ENCODE measurements around the gene BANP.
"Not testable (repeated sequence)": the region's sequence is repeated elsewhere in the genome, so short reads cannot be mapped to it uniquely, and the experiment has no call there.

The BANP gene

GRCh38 chr16:88050952-88051660, 99.9 kb downstream of the BANP start:
- in situ Hi-C loops (cut with HindIII; ENCODE audit: low pct_unique_long_range_greater_than_20kb, low sequenced_read_pairs), result no loop called here
- no peak for TF ChIP-seq JUND (IDR thresholded peaks at IDR 0.05; ENCODE audit: low read depth)
- DNase-seq (ENCODE audit: low read depth in 1 of 2, low spot score in 1 of 2), result no peak

- in situ Hi-C loops (cut with HindIII; ENCODE audit: low pct_unique_long_range_greater_than_20kb, low sequenced_read_pairs), result no loop called here
- DNase-seq (ENCODE audit: low read depth in 1 of 2, low spot score in 1 of 2), result no peak
- no peak for TF ChIP-seq JUND (IDR thresholded peaks at IDR 0.05; ENCODE audit: low read depth)
Observed at GRCh38 chr16:88052661-88053060, 101.4 kb downstream of the BANP start.

GRCh38 chr16:88053479-88053878, 102.2 kb downstream of the BANP start:
- in situ Hi-C loops (cut with HindIII; ENCODE audit: low pct_unique_long_range_greater_than_20kb, low sequenced_read_pairs); DNase-seq (ENCODE audit: low read depth in 1 of 2, low spot score in 1 of 2): not testable (repeated sequence)

- in situ Hi-C loops (cut with HindIII; ENCODE audit: low pct_unique_long_range_greater_than_20kb, low sequenced_read_pairs), result no loop called here
- TF ChIP-seq JUND (IDR thresholded peaks at IDR 0.05; ENCODE audit: low read depth), result no peak
- no peak for DNase-seq (ENCODE audit: low read depth in 1 of 2, low spot score in 1 of 2)
Observed at GRCh38 chr16:88055356-88055755, 104.1 kb downstream of the BANP start.

- in situ Hi-C loops (cut with HindIII; ENCODE audit: low pct_unique_long_range_greater_than_20kb, low sequenced_read_pairs), result no loop called here
- no peak for TF ChIP-seq JUND (IDR thresholded peaks at IDR 0.05; ENCODE audit: low read depth)
- no peak for DNase-seq (ENCODE audit: low read depth in 1 of 2, low spot score in 1 of 2)
Observed at GRCh38 chr16:88056212-88056611, 105.0 kb downstream of the BANP start.

GRCh38 chr16:88057656-88058055, 106.4 kb downstream of the BANP start:
- DNase-seq (ENCODE audit: low read depth in 1 of 2, low spot score in 1 of 2), result no peak
- in situ Hi-C loops (cut with HindIII; ENCODE audit: low pct_unique_long_range_greater_than_20kb, low sequenced_read_pairs), result no loop called here
- no peak for TF ChIP-seq JUND (IDR thresholded peaks at IDR 0.05; ENCODE audit: low read depth)

- DNase-seq (ENCODE audit: low read depth in 1 of 2, low spot score in 1 of 2), result no peak
- TF ChIP-seq JUND (IDR thresholded peaks at IDR 0.05; ENCODE audit: low read depth), result no peak
- in situ Hi-C loops (cut with HindIII; ENCODE audit: low pct_unique_long_range_greater_than_20kb, low sequenced_read_pairs), result no loop called here
Observed at GRCh38 chr16:88058136-88058535, 106.9 kb downstream of the BANP start.

GRCh38 chr16:88058817-88059216, 107.6 kb downstream of the BANP start:
- in situ Hi-C loops (cut with HindIII; ENCODE audit: low pct_unique_long_range_greater_than_20kb, low sequenced_read_pairs), result no loop called here
- no peak for TF ChIP-seq JUND (IDR thresholded peaks at IDR 0.05; ENCODE audit: low read depth)
- no peak for DNase-seq (ENCODE audit: low read depth in 1 of 2, low spot score in 1 of 2)

GRCh38 chr16:88059701-88060386, 108.6 kb downstream of the BANP start:
- DNase-seq (ENCODE audit: low read depth in 1 of 2, low spot score in 1 of 2), result no peak
- no peak for TF ChIP-seq JUND (IDR thresholded peaks at IDR 0.05; ENCODE audit: low read depth)
- in situ Hi-C loops (cut with HindIII; ENCODE audit: low pct_unique_long_range_greater_than_20kb, low sequenced_read_pairs), result no loop called here

- no peak for DNase-seq (ENCODE audit: low read depth in 1 of 2, low spot score in 1 of 2)
- no peak for TF ChIP-seq JUND (IDR thresholded peaks at IDR 0.05; ENCODE audit: low read depth)
Observed at GRCh38 chr16:88060524-88061219, 109.4 kb downstream of the BANP start.

GRCh38 chr16:88061346-88062110, 110.3 kb downstream of the BANP start:
- in situ Hi-C loops (cut with HindIII; ENCODE audit: low pct_unique_long_range_greater_than_20kb, low sequenced_read_pairs), result no loop called here
- no peak for DNase-seq (ENCODE audit: low read depth in 1 of 2, low spot score in 1 of 2)
- TF ChIP-seq JUND (IDR thresholded peaks at IDR 0.05; ENCODE audit: low read depth), result no peak

More at GRCh38 chr16:88060524-88061219, 109.4 kb downstream of the BANP start:
- in situ Hi-C loops (cut with HindIII; ENCODE audit: low pct_unique_long_range_greater_than_20kb, low sequenced_read_pairs), result no loop called here

GRCh38 chr16:88062341-88063210, 111.3 kb downstream of the BANP start:
- in situ Hi-C loops (cut with HindIII; ENCODE audit: low pct_unique_long_range_greater_than_20kb, low sequenced_read_pairs), result no loop called here
- no peak for TF ChIP-seq JUND (IDR thresholded peaks at IDR 0.05; ENCODE audit: low read depth)
- no peak for DNase-seq (ENCODE audit: low read depth in 1 of 2, low spot score in 1 of 2)
